ENCODE data around the gene QPCTL.
A peak's percentile ranks its signal among the peaks of the same experiment; 100 is the strongest.
"Not testable (repeated sequence)": the region's sequence is repeated elsewhere in the genome, so short reads cannot be mapped to it uniquely, and the experiment has no call there.

QPCTL gene

DNA sequence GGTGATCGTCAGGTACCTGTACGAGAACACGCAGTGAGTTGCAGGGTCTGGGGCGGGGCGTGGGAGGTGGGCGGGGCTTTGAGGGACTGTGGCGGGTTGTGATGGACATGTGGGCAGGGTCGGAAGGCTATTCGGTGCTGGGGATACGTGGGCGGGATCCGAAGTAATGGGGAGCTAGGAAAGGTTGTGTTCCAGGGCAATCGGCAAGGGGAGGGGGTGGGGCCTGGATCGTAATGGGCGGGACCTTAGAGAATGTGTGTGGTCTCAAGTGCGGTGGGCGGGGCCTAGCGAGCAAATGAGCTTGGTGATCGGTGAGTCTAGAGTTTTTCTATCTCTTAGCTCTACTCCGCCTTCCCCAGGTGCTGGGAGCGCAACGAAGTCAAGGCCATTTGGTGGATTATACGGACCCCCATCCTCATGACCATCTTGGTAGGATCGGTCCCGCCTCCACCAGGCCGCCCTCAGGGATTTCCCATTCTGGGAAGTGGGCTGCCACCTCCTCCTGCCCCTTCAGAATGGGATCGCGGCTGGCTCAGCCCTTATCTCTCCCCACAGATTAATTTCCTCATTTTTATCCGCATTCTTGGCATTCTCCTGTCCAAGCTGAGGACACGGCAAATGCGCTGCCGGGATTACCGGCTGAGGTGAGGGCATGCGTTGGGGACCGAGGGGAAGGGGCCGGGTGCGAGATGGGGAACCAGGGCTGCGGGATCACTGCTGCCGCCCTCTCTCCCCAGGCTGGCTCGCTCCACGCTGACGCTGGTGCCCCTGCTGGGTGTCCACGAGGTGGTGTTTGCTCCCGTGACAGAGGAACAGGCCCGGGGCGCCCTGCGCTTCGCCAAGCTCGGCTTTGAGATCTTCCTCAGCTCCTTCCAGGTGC, 14.9 kb upstream of the QPCTL start:
- no peak for DNase-seq

DNA sequence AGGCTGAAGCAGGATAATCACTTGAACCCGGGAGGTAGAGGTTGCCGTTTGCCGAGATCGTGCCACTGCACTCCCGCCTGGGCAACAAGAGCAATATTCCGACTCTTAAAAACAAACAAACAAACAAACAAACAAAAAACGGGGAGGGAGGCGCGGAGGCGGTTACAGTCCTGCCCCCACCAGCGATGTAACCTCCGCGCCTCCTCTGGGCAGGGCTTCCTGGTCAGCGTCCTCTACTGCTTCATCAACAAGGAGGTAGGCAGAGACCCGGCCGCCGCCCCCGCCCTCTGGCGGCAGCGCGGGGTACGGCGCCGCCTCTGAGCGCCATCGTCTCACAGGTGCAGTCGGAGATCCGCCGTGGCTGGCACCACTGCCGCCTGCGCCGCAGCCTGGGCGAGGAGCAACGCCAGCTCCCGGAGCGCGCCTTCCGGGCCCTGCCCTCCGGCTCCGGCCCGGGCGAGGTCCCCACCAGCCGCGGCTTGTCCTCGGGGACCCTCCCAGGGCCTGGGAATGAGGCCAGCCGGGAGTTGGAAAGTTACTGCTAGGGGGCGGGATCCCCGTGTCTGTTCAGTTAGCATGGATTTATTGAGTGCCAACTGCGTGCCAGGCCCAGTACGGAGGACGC, 11.0 kb upstream of the QPCTL start:
- DNase-seq, result peak; percentile 59 to 85

DNA sequence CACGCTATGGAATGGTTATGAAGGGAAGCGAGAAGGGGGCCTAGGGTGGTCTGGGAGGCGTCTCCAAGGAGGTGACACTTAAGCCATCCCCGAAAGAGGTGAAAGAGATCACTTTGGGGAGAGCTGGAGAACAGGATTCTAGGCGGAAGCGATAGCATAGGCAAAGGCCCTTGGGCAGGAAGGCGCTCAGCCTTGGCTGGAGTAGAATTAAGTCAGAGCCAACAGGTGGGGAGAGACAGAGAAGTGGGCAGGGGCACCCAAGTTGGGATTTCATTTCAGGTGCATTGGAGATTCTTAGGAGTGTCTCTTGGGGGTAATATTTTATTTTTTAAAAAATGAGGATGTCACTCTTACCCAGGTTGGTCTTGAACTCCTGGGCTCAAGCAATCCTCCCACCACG, 10.3 kb upstream of the QPCTL start:
- no peak for DNase-seq

DNA sequence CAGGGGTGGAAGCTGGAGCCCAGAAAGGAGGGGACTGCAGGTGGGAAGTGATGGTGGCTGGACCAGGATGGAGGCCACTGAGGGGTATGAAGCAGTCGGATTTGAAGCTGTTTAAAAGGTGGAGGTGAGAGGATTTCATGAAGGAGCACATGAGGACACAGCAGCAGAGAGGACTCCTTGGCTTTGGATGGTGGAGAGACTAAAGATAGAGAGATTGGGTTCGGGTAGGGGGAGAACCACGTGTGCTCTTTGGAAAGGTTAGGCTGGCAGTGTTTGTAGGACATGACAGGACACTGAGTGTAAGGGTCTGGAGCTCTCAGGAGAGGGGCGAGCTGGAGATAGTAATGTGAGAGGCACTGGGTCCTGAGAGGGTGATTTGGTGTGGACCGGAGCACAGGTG, 9.6 kb upstream of the QPCTL start:
- DNase-seq, result no peak

DNA sequence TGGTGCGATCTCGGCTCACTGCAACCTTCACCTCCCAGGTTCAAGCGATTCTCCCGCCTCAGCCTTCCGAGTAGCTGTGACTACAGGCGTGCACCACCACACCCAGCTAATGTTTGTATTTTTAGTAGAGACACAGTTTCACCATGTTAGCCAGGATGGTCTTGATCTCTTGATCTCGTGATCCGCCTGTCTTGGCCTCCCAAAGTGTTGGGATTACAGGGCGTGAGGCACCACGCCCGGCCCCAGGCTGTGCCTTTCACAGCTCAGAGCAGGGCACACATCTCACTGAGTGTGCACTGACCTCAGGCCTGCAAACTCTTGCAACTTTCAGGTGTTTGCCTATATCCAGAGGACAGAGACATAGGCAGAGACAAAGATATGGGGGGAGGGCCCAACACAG, 7.4 kb upstream of the QPCTL start:
- not testable (repeated sequence) for DNase-seq

DNA sequence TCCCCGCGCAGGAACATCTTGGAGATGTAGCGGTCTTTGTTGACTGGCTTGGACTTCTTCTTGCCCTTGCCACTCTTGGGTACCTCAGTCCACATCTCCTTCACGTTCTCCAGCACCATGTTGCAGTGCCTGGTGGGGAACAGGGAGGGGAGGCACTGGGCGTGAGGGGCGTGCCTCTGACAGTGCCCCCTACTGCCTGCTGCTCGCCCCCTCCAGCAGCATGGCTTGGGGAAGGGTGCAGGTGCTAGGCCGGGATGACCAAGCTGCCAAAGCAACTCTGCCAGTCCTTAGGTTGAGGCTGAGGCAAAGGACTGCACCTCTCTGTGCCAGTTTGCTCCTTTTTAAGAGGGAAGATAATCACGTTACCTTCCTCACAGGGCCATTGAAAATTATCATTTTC, 4.9 kb upstream of the QPCTL start:
- no peak for DNase-seq

DNA sequence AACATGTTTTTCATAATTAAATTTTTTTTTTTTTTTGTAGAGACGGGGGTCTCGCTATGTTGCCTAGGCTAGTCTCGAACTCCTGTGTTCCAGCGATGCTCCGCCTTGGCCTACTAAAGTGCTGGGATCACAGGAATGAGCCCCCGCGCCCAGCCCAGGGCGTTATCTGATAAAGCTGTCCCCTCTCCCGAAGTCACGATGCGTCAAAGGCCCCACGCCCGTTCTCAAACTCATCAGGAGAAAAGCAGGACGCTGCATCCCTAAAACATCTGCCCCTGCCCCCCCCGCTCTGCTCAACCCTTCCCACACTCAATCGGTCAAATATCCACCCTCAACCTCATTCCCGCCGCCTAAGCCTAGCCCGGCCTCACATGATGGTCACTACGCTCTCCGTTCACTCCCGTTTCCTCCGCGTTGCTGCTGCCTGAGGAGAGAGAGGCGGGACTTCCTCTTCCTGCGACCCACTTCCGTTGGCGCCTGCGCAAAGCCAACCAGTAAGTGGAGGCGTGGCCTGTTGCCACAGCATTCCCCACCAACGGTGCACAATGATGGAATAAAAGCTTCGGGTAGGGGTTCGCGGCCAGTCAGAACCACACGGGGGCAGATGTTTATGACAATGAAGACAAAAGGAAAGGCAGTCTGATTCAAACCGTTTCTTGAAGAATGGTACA, 815 bp upstream of the QPCTL start, which contains the start of gene SNRPD2:
SNRPD2 (minus strand) TSS at position 438 of the 671 bp plus-strand sequence; CDS start at position 373, 65 bp downstream.
- peak; percentile 96 to 98 for DNase-seq

DNA sequence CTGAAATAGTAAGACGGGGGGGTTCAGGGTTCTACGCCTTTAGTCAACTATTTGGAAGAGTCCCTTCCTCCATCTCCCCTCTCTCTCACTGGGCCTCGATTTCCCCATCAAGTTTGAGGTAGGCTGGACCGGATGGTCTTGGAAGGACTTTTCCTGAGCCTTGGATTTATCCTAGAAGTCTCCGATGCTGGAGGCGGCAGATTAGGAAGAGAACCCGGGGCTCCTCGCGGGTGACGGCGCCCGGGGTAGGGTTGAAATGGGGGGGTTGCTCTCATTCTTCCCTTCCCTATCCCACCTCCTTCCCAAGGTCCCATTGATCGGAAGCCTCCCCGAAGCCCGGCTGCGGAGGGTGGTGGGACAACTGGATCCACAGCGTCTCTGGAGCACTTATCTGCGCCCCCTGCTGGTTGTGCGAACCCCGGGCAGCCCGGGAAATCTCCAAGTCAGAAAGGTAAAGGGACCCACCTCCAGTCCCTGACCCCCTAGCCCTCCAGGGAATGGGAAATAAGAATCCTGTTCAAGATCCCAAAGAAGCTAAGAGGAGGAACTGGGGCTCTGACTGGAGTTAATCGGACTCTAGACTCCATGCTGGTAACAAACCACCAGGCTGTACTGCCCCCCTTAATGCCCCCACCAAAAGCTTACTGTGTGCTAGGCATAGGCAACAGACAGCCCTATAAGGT, 781 bp downstream of the QPCTL start:
- DNase-seq, result peak; percentile 63 to 80

DNA sequence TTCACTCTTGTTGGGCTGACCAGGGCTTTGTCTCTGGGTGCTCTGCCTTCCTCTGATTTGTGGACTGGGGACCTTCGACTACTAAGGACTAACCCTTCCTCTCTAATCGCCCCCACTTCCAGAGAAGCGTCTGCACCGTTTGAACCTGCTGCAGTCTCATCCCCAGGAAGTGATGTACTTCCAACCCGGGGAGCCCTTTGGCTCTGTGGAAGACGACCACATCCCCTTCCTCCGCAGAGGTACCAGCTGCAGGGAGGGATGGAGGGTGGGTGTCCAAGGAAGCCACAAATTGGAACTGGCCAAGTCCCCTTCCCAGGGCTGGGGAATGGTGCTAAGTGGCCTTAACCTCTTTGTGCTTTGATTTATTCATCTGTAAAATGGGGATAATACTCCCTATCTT, 9.2 kb downstream of the QPCTL start:
- DNase-seq, result no peak

DNA sequence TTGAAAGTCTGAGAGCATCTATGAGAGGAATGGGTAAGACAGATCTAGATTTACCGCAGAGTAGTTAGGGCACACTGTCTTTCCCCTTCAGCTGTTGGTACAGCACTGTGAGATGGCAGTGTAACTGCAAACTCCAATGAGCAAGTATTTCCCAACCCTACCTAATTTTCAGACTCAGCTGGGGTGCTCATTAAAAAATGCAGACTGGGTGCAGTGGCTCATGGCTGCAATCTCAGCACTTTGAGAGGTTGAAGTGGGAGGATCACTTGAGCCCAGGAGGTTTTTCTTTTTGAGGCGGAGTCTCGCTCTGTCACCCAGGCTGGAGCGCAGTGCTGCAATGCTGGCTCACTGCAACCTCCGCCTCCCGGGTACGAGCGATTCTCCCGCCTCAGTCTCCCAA, 12.6 kb downstream of the QPCTL start:
- DNase-seq, result no peak

DNA sequence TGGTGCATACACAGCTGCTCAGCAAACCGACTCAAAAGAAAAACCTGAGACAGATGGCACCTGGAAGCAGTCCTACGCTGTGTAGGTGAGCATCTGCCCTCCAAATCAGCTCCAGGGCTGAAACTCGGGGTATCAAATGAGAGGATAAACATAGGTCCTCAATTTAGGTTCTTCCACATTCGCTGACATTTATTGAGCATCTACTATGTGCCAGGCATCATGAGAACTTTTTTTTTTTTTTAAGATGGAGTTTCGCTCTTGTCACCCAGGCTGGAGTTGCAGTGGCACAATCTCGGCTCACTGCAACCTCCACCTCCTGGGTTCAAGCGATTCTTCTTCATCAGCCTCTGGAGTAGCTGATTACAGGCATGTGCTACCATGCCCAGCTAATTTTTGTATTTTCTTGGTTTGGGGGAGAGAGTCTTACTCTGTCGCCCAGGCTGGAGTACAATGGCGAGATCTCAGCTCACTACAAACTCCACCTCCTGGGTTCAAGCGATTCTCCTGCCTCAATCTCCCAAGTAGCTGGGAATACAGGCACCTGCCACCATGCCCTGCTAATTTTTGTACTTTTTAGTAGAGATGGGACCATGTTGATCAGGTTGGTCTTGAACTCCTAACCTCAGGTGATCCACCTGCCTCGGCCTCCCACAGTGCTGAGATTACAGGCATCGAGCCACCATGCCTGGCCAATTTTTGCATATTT, 13.4 kb downstream of the QPCTL start:
- no peak for DNase-seq

DNA sequence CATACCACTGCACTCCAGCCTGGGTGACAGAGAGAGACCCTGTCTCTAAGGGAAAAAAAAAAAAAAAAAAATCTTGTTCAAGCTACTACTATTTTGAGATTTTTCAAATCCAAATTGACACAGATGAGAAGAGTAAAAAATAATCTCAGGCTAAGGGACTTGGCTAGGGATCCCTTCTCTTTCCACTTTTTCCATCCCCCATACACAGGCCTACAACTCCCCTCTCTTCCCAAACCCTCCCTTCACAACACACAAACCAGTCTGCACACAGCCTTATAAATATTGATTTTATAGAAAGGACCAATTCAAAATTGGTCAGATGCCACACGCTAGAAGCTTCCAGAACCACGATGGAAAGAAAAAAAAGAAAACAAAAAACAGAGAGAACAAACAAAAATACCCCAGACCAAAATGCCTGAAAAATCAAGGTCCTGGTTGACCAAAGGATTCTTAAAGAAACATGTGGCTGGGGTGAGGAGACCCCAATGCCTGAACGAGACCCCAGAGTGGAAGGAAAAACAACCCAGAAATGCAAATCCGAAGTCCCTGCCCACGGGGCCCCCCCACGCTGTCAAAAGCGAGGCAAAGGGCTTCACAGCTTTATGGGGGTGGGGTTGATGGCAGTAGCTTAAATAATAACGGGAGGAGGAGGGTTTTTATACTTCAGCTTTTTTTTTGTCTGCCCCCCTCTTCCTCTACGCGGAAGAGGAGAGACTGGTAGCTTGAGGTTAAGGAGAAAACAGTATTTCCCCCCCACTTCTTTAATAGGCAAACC, 18.1 kb downstream of the QPCTL start:
- no peak for DNase-seq

DNA sequence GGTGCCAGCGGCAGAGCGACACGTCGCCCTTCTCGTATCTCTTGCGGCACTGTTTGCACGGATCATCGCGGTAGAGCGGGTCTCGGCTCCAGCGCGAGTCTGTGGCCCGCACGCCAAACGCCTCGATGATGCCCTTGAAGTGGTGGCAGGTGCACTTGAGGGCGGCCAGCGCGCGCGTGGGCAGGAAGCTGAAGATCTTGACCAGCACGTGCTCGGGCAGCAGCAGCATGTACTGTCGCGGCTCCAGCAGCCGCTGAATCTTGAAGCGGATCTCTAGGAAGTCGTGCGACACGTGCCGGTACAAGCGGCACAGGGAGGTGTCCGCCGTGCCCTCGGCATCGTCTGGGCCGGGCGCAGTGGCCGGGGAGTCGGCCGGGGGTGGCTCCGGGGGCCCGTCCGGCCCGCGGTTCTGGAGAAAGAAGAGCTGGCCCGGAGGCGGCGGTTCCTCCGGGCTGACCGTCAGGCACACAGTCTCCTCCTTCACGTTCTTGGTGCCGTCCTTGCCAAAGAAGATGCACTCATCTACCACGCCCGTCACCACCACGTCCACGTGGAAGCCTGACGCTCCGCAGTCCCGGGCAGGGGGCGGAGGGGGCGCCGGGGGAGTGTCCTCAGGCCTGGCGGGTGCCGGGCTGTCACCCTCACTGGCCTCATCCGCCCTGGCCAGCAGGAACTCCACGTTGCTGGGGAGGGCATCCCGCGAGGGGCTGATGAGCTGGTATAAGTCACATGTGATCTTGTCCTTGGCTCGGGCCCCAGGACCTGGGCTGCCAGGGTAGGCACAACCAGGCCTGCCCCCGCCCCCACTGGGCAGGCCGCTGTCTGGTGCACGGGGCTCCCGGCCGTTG, 19.6 kb downstream of the QPCTL start:
- no peak for DNase-seq

DNA sequence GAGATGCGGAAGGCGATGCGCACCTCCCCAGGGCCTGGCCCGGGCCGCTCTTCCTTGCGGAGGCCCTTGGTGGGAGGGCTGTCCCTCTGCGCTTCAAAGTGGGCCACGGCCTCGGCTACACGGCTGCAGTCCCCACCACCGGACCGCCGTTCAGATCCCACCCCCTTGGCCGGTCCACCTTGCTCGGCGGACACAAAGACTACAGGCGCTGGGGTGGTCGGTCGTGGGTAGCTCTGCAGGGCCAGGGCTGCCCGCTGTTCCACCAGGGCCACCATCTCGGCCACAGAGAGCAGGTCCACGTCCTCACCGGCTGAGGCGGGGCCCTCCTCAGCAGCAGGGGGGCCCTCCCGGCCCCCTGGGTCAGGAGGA, 20.2 kb downstream of the QPCTL start:
- no peak for DNase-seq

DNA sequence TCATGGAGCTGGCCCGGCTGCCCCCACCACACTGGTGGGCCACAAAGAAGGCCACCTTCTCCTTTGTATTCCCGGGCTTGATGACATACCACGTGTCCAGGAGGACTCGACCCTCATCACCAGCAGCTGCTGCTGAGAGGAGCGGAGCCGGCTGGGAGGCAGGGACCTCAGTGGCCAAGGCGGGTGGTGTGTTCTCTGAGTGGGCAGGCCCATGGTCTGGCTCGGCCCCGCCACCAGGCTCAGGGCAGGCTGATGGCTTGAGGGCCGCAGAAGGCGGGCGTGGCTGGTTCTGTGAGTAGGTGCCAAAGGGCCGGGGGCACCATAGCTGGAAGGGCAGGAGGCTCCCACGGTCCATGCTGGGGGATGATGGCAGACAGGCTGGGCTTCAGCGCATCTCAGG, 20.7 kb downstream of the QPCTL start:
- DNase-seq, result no peak

DNA sequence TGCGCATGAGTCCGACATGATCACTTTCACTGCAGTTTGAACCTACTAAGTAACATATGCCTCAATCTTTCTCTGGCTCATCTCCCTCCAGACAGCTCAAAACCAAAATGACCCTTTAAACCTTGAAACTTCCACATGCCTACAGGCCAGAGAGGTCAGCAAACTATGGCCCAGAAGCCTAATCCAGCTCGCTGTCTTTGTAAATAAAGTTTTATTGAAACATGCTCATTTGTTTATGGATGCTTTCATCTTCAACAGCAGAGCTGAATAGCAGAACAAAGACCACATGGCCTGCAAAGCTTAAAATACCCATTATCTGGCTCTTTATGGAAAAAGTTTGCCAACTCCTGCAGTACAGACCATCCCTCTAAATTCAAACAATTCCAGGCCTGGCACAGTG, 22.7 kb downstream of the QPCTL start:
- no peak for DNase-seq

DNA sequence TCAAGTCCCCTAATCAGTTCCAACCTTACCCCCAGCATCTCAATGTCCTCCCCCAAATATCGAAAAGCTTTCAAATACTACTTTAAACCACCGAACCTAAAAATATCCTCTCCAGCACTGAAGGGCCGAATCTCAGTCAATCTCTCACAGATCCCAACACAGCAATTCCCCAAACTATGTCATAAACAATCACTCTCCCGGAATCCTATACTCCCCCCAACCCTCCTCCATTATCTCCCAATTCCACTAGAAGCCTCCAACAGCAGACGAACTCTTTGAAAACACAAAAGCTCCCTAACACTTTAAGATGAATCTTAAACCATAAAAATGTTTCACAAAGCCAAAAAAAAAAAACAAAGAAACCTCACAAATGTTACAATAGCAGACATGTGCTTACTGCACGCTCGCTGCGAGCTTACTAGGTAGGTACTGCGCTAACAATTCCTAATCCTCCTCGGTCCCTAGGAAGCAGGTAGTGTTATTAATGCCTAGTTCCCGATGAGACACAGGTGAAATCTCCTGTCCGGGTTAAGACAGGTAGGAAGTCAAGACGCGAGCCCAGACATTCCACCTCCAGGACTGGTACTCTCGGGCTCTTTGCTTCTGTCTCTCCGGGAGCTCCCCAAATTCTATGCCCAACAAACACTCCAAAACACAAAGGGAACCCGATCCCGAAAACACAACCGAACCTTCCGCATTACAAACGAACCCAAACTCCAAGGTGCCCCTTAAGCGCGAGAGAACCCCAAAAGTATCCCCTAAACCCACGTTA, 24.1 kb downstream of the QPCTL start:
- peak in 1 of 2 experiments; percentile 35 for DNase-seq

DNA sequence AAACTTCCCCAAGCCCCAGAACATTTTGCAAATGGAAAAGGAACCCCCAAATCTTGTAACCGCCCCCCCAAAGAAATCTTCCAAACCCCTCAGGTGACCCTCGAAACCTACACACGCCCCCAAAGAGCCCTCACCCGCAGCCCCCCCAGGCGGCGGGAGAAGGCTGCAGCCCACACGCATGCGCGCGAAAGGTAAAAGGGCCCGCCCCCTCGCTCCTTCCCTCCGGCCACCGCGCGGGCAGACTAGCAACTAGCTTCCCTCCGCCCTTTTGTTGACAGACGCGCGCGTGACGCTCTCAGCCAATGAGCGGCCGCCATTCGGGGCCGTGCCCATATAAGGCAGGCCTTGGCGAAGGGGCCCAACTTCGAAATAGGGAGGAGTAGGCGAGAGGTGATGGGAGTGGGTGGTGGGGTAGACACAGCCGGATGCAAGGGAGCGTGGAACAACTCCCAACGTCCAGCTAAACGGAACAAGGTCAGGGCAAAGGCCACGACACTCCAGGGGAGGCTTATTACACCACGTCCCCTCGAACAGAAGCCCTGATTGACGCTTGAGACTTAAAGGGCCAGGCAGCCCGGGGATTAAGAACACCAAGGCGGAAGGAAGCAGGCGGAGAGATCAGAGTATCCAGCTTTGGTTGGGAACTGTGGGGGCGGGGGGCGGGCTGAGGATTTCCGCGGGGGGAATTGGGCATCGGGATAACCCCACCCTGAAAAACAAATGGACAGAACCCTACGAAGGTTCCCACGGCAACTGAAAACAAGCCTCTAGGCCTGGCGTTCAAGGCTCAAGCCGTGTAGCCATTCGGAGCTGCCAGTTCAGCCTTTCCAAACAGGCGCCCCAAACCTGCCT, 24.9 kb downstream of the QPCTL start:
- peak; percentile 98 to 100 for DNase-seq
